NCI-H82 (cell line): Measurements from ENCODE around the gene NTNG1.

Source experiments
- DNase-seq: peaks from one replicate; lab custom pipeline; 2025; lab: John Stamatoyannopoulos, UW

Gene NTNG1

GRCh38 chr1:107510347-107510746 lies 369.5 kb downstream of the NTNG1 start:
- no peak for DNase-seq

- no peak for DNase-seq
These were observed 372.0 kb downstream of the NTNG1 start for GRCh38 chr1:107512836-107513235.

GRCh38 chr1:107514841-107515240 lies 374.0 kb downstream of the NTNG1 start:
- DNase-seq = no peak

- no peak for DNase-seq
These were observed 374.9 kb downstream of the NTNG1 start for GRCh38 chr1:107515702-107516101.

GRCh38 chr1:107523061-107523460 lies 382.2 kb downstream of the NTNG1 start:
- no peak for DNase-seq

- no peak for DNase-seq
These were observed 382.9 kb downstream of the NTNG1 start for GRCh38 chr1:107523736-107524135.

- DNase-seq = no peak
These were observed 383.5 kb downstream of the NTNG1 start for GRCh38 chr1:107524301-107524700.

GRCh38 chr1:107525145-107525544 lies 384.3 kb downstream of the NTNG1 start:
- no peak for DNase-seq

GRCh38 chr1:107525961-107526360 lies 385.1 kb downstream of the NTNG1 start:
- no peak for DNase-seq

- no peak for DNase-seq
These were observed 385.8 kb downstream of the NTNG1 start for GRCh38 chr1:107526524-107527198.

GRCh38 chr1:107529511-107530149 lies 388.8 kb downstream of the NTNG1 start:
- DNase-seq = peak; percentile 95

- no peak for DNase-seq
These were observed 389.7 kb downstream of the NTNG1 start for GRCh38 chr1:107530543-107530942.

- DNase-seq = peak; percentile 25
These were observed 390.4 kb downstream of the NTNG1 start for GRCh38 chr1:107531065-107531908.

- DNase-seq = peak; percentile 70
These were observed 391.5 kb downstream of the NTNG1 start for GRCh38 chr1:107532318-107532717.
